B cell (primary cell): ENCODE data around the gene TMEM86B. TPM values are rescaled to one million over a fixed set of nuclear protein-coding genes. Genes with fewer than 3 reads are reported as not detected.
A peak's percentile ranks its signal among the peaks of the same experiment; 100 is the strongest.

Source experiments
- ATAC-seq: fragments of 200-7000 bp; cut with Tn5 transposase; one replicate; pipeline ENCODE4 v1.10.0; 2021; ENCODE audit warnings: low read depth, mild to moderate bottlenecking, moderate number of reproducible peaks, moderate library complexity
- CTCF ChIA-PET: fragments of 350-600 bp; sonication (Branson Sonifier 250); formaldehyde crosslinking; loops from one replicate; lab custom pipeline; 2021; ENCODE audit warnings: antibody characterized with exemption, inconsistent platforms; lab: Charles Lee
- POLR2A ChIA-PET: fragments of 350-600 bp; sonication (Branson Sonifier 250); formaldehyde crosslinking; loops from one replicate; lab custom pipeline; 2021; ENCODE audit warnings: antibody characterized with exemption; lab: Charles Lee
- DNase-seq: peaks from one replicate; pipeline ENCODE4 v3.0.0; 2013
- H2AFZ ChIP-seq: 2 replicates; pipeline ENCODE4 v1.6.1; 2012; ENCODE audit warnings: mild to moderate bottlenecking, low read depth, low read length; ENCODE audit not compliant: insufficient read depth, poor library complexity, severe bottlenecking
- H3K27ac ChIP-seq, 2 donors: 1 replicate in 1 of 2; 2 replicates in 1 of 2; pipeline ENCODE4 v1.5.1; 2012 to 2013; ENCODE audit warnings: low read length in 2 of 2, mild to moderate bottlenecking in 2 of 2, moderate library complexity in 1 of 2
- H3K27me3 ChIP-seq, 4 experiments: fragments of 200-600 bp in 1 of 4; sonication (generic) in 1 of 4; replicated peaks in 1 of 4; 1 replicate in 2 of 4; 2 replicates in 2 of 4; pipeline versions ENCODE4 v1.6.1 to v1.7.0; 2013 to 2016; ENCODE audit warnings: low read length in 3 of 4, mild to moderate bottlenecking in 2 of 4, mixed read lengths in 1 of 4, moderate library complexity in 1 of 4; ENCODE audit not compliant: insufficient read depth in 4 of 4, control insufficient read depth in 3 of 4; ENCODE audit errors: control extremely low read depth in 1 of 4
- H3K36me3 ChIP-seq, 2 experiments: replicated peaks in 1 of 2; 1 replicate in 1 of 2; 2 replicates in 1 of 2; pipeline versions ENCODE4 v1.6.1 to v1.7.1; 2013; ENCODE audit warnings: low read length in 1 of 2; ENCODE audit not compliant: insufficient read depth in 2 of 2, control insufficient read depth in 1 of 2; ENCODE audit errors: control extremely low read depth in 1 of 2, extremely low read depth in 1 of 2
- H3K4me1 ChIP-seq, 2 donors: fragments of 200-600 bp in 1 of 2; sonication (generic) in 1 of 2; 1 replicate in 1 of 2; 2 replicates in 1 of 2; pipeline versions ENCODE4 v1.5.1 to v1.6.1; 2013 to 2017; ENCODE audit warnings: low read length in 2 of 2; ENCODE audit not compliant: control insufficient read depth in 2 of 2, insufficient read depth in 2 of 2
- H3K4me2 ChIP-seq: replicated peaks from 2 replicates; pipeline ENCODE3; 2012; ENCODE audit warnings: mild to moderate bottlenecking, low read depth, low read length; ENCODE audit not compliant: poor library complexity, severe bottlenecking
- H3K4me3 ChIP-seq, 5 experiments: fragments of 200-600 bp in 1 of 5; sonication (generic) in 1 of 5; 1 replicate in 3 of 5; 2 replicates in 2 of 5; pipeline versions ENCODE4 v1.5.1 to v1.7.0; 2011 to 2016; ENCODE audit warnings: low read length in 4 of 5, mild to moderate bottlenecking in 4 of 5, low read depth in 2 of 5, control low read depth in 1 of 5, moderate library complexity in 1 of 5; ENCODE audit not compliant: insufficient read depth in 1 of 5; ENCODE audit errors: control extremely low read depth in 1 of 5, extremely low read depth in 1 of 5
- H3K79me2 ChIP-seq: fragments of 200-600 bp; sonication (generic); one replicate; pipeline ENCODE4 v1.6.0; 2016; ENCODE audit warnings: low read length; ENCODE audit not compliant: control insufficient read depth, insufficient read depth
- H3K9ac ChIP-seq: fragments of 200-600 bp; sonication (generic); 2 replicates; pipeline ENCODE4 v1.6.1; 2017; ENCODE audit warnings: mild to moderate bottlenecking, low read length, moderate library complexity
- H3K9me3 ChIP-seq, 3 donors: one replicate each; pipeline versions ENCODE4 v1.6.1 to v1.7.1; 2013; ENCODE audit warnings: low read length in 2 of 3; ENCODE audit not compliant: control insufficient read depth in 2 of 3, insufficient read depth in 1 of 3; ENCODE audit errors: control extremely low read depth in 1 of 3
- H4K20me1 ChIP-seq: 2 replicates; pipeline ENCODE4 v1.6.0; 2012; ENCODE audit warnings: mild to moderate bottlenecking, low read length; ENCODE audit not compliant: insufficient read depth, control insufficient read depth, poor library complexity, severe bottlenecking
- H3K27ac Mint-ChIP-seq: one replicate; pipeline ENCODE4 v1.8.0; 2021; ENCODE audit warnings: mixed read lengths
- H3K27me3 Mint-ChIP-seq: one replicate; pipeline ENCODE4 v1.8.0; 2021; ENCODE audit warnings: mixed read lengths
- H3K4me1 Mint-ChIP-seq: one replicate; pipeline ENCODE4 v1.8.0; 2021; ENCODE audit warnings: mixed read lengths
- H3K4me3 Mint-ChIP-seq: one replicate; pipeline ENCODE4 v1.8.0; 2021; ENCODE audit warnings: mixed read lengths
- H3K9me3 Mint-ChIP-seq: one replicate; pipeline ENCODE4 v1.8.0; 2022; ENCODE audit warnings: mixed read lengths; ENCODE audit not compliant: insufficient read depth
- EZH2 ChIP-seq: IDR thresholded peaks from 2 replicates; pipeline ENCODE4 v1.6.1; 2012; ENCODE audit warnings: borderline replicate concordance, low read depth, mild to moderate bottlenecking, moderate library complexity, low read length; ENCODE audit not compliant: insufficient read depth, poor library complexity, severe bottlenecking
- WGBS: methylation state at CpG from one replicate; pipeline ENCODE4 v1.1.5; 2013; ENCODE audit warnings: missing lambda C conversion rate; ENCODE audit not compliant: insufficient coverage; 5-methylcytosine and 5-hydroxymethylcytosine counted together
- intact Hi-C: fragments of 100-400 bp; cut with micrococcal nuclease; formaldehyde crosslinking; loops from one replicate; pipeline ENCODE4 v1.10.0; 2022
- polyA plus RNA-seq: library from polyadenylated mRNA; depleted of rRNA; stranded (reverse); fragments of >200 nt; gene quantifications from 2 replicates; pipeline ENCODE4 v1.2.3, GENCODE V29; 2012
- total RNA-seq, 2 donors: library from RNA; stranded (reverse); fragments of 120-200 nt in 1 of 2; gene quantifications; 1 replicate in 1 of 2; 2 replicates in 1 of 2; pipeline versions ENCODE4 v1.2.3 to v1.2.4, GENCODE V29; 2013 to 2022
- TF ChIP-seq, protein P1 (sequence below): fragments of 200-600 bp; IDR thresholded peaks from one replicate; pipeline ENCODE4 v1.8.0; 2022; ENCODE audit warnings: antibody characterized with exemption, mild to moderate bottlenecking

Gene TMEM86B
- total and polyA plus RNA-seq, 2 donors (not counting 1 experiment from before 2014, with no cell fraction given), result 13.6 to 20.7 TPM

DNA sequence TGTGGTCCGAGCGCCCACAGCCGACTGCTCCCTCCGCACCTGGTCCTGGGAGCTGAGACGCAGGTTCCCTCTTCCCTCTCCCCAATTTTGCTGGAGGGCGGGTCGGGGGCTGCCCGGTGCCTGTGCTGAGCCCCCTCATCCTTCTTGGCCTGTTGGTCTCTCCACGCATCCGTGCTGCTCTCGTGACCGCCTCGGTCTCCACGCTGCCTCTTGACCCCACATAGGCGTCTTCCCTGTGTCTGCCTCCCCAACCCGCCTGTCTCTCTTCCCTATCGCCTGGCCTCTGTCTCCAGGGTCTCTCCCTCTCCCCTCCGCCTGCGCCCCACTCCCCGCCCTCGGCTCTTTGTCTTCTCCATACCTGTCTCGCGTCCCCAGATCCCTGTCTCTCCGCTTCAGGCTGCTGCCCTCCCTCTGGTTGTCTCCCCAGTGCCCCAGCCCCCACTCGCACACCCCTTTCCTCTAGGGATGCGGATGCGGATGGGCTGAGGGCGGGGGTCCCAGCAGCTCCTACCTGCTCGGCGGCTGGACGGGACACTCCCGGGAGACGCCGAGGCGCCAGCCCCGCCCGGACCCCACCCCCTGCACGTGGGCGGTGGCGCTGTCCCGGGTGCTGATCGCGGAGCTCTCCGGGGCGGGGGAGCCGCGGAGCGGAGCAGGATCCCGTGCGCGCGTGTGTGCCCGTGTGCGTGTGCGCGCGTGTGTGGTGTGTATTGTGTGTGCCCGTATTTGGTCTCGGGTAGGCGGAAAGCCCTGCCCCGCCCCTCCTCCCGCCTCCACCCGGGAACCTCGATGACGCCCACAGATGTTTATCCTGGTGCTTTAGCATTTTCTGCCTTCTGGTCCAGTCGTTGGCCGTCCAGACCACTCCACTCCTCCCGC is 48.7 kb downstream of the TMEM86B start, which contains the start of gene SYT5:
Gene SYT5, minus strand, starts transcription at position 684 of the 879 bp plus-strand sequence. CDS start 1,248 bp downstream, outside the sequence.
- no peaks in the 10 kb centered on the region for H3K36me3 ChIP-seq
- no peak within 1 kb of the TSS for H2AFZ ChIP-seq
- peaks cover 0 to 54% (median 8%) of the 10 kb centered on the region in 3 donors for H3K9me3 ChIP-seq
- whole genome bisulfite sequencing, result 3% methylated on average over 58 of the region's 68 CpGs
- H3K4me3 Mint-ChIP-seq, result peak within 1 kb of the TSS; percentile 88
- peak within 1 kb of the TSS in 4 of 5 experiments; percentile 31 to 60 (median 50) for H3K4me3 ChIP-seq
- peaks cover 22 to 32% of the 10 kb centered on the region in 2 donors for H3K4me1 ChIP-seq
- H3K27me3 Mint-ChIP-seq, result peaks cover 58% of the 10 kb centered on the region
- POLR2A ChIA-PET, result interaction anchor here (0.5 to 1.3 kb wide), 7 partner anchors 9 to 324 kb away, joined by 3 to 5 read pairs (median 3); partner anchors contain the start of genes KMT5C and PPP6R1
- H3K9ac ChIP-seq, result peak within 1 kb of the TSS; percentile 55
- H3K9me3 Mint-ChIP-seq, result no peaks in the 10 kb centered on the region
- peaks cover 24% of the 10 kb centered on the region for H3K4me1 Mint-ChIP-seq
- H4K20me1 ChIP-seq, result no peaks in the 10 kb centered on the region
- CTCF ChIA-PET, result interaction anchor here (1.0 kb wide), 1 partner anchor 160 kb away, joined by 3 read pairs; the partner anchor contains the start of gene KMT5C
- ATAC-seq (peak; percentile 28), DNase-seq (peak; percentile 72)
- TF ChIP-seq, protein P1, sequence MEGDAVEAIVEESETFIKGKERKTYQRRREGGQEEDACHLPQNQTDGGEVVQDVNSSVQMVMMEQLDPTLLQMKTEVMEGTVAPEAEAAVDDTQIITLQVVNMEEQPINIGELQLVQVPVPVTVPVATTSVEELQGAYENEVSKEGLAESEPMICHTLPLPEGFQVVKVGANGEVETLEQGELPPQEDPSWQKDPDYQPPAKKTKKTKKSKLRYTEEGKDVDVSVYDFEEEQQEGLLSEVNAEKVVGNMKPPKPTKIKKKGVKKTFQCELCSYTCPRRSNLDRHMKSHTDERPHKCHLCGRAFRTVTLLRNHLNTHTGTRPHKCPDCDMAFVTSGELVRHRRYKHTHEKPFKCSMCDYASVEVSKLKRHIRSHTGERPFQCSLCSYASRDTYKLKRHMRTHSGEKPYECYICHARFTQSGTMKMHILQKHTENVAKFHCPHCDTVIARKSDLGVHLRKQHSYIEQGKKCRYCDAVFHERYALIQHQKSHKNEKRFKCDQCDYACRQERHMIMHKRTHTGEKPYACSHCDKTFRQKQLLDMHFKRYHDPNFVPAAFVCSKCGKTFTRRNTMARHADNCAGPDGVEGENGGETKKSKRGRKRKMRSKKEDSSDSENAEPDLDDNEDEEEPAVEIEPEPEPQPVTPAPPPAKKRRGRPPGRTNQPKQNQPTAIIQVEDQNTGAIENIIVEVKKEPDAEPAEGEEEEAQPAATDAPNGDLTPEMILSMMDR, result no peak
- TF ChIP-seq EZH2, result no peak
- no peaks in the 10 kb centered on the region for H3K79me2 ChIP-seq
- peaks cover 0 to 83% (median 47%) of the 10 kb centered on the region in 4 experiments for H3K27me3 ChIP-seq
- H3K27ac ChIP-seq, result peak within 1 kb of the TSS in 1 of 2 donors; percentile 64
- H3K27ac Mint-ChIP-seq, result peak within 1 kb of the TSS; percentile 89
- intact Hi-C loops, result loop anchor here (1.0 kb wide), 2 partner anchors 63 to 79 kb away; partner anchors contain the start of genes PPP1R12C and PPP6R1
- peak within 1 kb of the TSS; percentile 81 for H3K4me2 ChIP-seq
